GM18508 (cell line): ENCODE data around the gene BARHL2.

Experiments
- ATAC-seq: cut with Tn5 transposase; IDR thresholded peaks from one replicate; pipeline ENCODE4 v1.9.1; 2021; ENCODE audit warnings: moderate number of reproducible peaks; ENCODE audit not compliant: insufficient read depth, unreplicated experiment

BARHL2 gene

GRCh38 chr1:90716552-90717355 is at the start of gene BARHL2:
TSS of gene BARHL2 (minus strand) at chr1:90717302. CDS start at chr1:90717195, 107 bp downstream.
- no peak for ATAC-seq

GRCh38 chr1:90763930-90764329 is 46.8 kb upstream of the BARHL2 start:
- no peak for ATAC-seq

GRCh38 chr1:90763506-90763905 is 46.4 kb upstream of the BARHL2 start:
- no peak for ATAC-seq

GRCh38 chr1:90761781-90762589 is 44.9 kb upstream of the BARHL2 start:
- ATAC-seq: no peak

- no peak for ATAC-seq
Measured at GRCh38 chr1:90761156-90761555, 44.1 kb upstream of the BARHL2 start.

- ATAC-seq: no peak
Measured at GRCh38 chr1:90753556-90753955, 36.5 kb upstream of the BARHL2 start.

- no peak for ATAC-seq
Measured at GRCh38 chr1:90748668-90749067, 31.6 kb upstream of the BARHL2 start.

- ATAC-seq: no peak
Measured at GRCh38 chr1:90746857-90747256, 29.8 kb upstream of the BARHL2 start.

GRCh38 chr1:90745972-90746371 is 28.9 kb upstream of the BARHL2 start:
- ATAC-seq: no peak

- ATAC-seq: no peak
Measured at GRCh38 chr1:90732136-90732535, 15.0 kb upstream of the BARHL2 start.

GRCh38 chr1:90731382-90732050 is 14.4 kb upstream of the BARHL2 start:
- ATAC-seq: no peak

GRCh38 chr1:90730243-90731022 is 13.3 kb upstream of the BARHL2 start:
- ATAC-seq: no peak

GRCh38 chr1:90729504-90730242 is 12.6 kb upstream of the BARHL2 start:
- ATAC-seq: no peak

GRCh38 chr1:90728502-90729287 is 11.6 kb upstream of the BARHL2 start:
- no peak for ATAC-seq

- ATAC-seq: no peak
Measured at GRCh38 chr1:90727917-90728501, 10.9 kb upstream of the BARHL2 start.

- no peak for ATAC-seq
Measured at GRCh38 chr1:90726986-90727480, 9.9 kb upstream of the BARHL2 start.

GRCh38 chr1:90726425-90726985 is 9.4 kb upstream of the BARHL2 start:
- ATAC-seq: no peak
